Stimulated activated CD8-positive, alpha-beta memory T cell treated with anti-CD3 and anti-CD28 coated beads, Interleukin-4, amount 100 ng/mL, for 48 hours (primary cell): ENCODE measurements around the gene SKOR2.

ENCODE experiments used
- DNase-seq: peaks from one replicate; pipeline ENCODE4 v3.0.0-alpha.2; 2020

The SKOR2 gene

DNA sequence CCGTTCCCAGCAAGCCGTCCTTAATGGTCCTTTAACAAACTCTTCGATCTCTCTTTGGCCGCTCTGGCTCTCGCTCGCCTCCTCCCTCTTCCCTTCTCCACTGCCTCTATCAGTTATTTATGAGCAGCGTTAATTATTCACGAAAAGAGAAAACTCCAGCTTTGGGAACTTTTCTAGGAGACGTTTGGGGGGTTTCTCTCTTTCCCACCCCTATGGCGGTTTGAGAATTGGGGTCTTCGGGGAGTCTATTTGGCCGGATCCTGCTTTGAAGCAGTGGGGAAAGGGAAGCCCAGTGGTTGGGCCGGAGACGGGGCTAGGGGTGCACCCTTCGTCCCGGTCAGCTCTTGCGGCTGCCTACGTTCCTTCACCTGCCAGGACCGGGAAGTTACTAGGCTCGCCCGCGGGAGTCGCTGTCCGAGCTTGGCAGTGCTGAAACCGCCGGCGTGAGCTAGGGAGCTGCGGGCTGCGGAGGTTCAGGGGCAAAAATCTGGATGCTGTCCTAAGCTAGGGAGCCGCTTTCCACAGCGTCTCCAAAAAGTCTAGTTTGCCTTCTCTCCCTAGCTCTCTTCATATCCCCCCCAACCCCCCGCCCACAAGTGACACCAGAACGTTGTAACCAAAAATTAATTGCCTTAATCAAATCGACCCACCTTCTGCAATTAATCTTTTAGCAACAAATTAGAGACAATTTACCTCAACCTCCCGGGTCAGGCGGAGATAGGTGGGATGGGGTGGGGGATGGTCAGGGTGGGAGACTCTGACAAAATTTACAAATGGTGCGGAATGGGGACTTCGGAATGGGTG is 8.9 kb upstream of the SKOR2 start:
- peak; percentile 52 for DNase-seq

DNA sequence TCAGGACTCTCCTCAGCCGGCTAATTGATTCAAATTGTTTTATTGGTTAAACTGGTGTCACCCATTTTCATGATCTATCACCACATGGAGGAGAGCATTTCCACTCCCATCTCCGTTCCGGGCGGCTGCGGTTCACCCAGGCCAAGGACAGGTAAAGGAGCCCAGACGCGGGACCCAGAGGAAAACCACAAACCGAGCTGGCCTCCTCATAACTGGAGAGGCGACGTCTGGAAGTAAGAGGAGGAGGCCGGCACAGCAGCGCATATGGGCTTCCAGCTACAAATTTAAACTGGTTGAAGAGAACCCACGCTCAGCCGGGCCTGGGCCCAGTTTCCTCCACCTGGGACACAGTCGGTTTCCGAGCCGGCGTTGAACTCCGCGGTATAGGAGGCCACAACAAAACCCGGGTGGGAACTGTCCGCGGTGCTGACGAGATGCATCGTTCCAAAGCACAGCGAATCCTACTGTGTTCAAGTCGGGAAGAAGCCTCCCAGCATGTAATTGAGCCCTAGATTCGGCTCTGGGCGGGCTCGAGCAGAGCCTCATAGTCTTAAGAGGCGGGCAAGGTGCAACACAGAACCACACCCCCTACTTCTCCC is 3.0 kb upstream of the SKOR2 start:
- DNase-seq, result peak; percentile 68

DNA sequence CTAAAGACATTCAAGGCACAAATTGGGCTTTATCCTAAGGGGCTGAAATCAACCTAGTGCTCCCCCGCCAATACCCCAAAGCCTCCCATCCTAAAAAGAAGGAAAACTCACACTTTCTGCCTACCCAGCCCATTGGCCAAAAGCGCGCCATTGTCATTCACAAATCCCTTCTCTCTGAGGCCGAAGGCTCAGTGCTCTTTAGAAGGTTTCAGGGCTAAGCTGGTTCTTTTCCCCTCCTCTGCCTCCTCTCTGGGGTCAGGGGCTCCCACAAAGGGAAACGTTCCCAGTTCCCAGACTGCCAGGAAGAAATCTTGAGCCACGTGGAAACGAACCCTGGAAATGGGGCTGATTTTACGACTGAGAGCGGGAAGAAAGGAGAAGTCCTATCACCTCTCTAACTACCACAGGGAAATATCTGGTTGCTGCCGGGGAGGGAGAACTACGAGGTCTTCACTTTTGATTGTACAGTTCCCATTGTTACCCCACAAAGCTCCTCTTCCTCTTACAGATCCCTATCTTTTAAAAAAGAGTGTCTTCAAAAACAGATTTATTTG is 1.7 kb upstream of the SKOR2 start:
- no peak for DNase-seq

DNA sequence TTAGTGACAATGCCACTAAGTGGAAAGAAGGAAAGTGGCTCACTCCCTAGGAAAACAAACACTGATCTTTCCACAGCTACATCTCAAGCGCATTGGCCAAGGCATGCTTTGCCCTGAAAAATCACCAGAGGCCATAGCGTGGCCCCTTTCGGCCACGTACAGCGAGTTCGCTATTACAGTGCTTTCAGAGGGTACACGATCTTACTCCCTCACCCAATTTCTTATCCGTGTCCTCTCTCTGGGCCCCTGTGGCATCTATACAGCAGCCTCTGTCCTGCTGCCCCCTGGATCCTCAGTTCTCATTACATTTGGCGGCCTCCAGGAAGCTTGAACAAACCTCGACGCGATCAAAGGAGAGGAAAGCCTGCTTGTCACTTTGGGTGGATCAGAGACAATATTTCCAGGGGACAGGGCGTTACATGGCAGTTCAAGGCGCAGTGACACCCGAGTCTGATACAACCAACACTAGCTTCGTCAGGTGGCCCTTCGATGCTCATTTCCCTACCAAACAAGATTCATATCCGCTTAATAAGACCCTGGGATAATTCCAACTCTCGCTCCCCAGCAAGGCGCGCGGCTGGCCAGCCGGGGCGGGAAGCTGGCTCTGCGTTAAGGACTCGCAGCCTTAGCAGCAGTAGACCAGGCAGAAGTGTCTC is 941 bp downstream of the SKOR2 start:
- DNase-seq, result no peak

DNA sequence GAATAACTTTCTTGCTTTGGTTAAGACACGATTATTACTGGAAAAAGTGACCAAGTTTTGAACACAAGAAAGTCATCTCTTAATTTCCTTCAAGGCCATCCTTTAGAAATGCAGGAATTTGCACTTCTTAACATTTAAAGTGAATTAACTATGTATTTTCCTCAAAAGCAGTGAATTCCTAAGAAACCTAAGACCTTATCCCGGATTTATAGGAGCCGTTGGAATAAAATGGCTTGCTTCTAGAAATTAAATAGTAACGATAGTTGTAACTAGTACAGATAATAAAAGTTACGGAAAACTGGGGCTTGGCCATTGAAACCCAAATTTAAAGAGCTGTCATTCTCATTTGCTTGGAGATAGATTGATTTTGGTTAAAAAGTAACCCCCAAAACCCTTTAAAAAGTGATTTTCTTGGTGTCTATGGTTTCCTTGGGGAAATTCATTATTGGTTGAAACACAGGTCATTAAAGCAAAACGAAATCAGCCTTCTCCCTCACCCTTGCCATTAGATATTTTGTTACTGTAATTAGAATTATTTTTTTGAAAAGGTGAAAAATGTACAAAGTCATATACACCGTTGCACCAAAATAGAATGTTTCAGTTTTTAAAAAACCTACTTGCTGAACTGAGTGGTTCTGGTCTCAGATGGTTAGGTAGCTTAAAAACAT is 2.0 kb downstream of the SKOR2 start:
- no peak for DNase-seq

DNA sequence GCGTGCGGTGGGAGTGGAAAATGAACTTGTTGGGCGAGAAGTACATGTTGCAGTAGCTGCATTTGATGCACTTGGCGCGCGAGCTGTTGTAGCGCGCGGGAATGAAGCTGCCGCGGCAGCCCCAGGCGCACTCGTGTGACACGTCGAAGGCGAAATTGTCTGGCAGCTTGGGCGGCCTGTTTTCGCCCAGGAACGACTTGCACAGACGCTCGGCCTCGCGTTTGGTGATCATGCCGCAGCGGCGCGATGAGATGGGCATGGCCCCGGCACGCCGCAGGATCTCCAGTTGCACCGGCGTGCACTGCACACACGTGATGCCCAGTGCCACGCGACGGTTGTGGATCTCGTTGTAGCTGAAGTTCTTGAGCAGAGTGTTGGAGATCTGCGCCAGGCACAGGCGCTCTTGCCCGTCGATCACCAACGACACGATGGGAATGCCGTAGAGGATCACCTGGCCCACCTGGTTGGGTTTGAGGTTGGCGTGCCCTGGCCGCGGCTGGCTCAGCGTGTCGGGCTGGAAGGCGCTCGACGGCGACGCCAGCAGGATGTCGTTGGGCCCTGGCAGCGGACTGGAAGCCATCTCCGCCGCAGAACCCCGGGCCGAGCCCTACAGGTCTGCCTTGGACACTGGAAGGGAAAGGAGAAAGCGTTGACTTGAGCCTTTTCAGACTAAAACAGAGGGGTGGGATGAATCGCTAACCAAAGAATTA is 2.7 kb downstream of the SKOR2 start:
- DNase-seq, result no peak

DNA sequence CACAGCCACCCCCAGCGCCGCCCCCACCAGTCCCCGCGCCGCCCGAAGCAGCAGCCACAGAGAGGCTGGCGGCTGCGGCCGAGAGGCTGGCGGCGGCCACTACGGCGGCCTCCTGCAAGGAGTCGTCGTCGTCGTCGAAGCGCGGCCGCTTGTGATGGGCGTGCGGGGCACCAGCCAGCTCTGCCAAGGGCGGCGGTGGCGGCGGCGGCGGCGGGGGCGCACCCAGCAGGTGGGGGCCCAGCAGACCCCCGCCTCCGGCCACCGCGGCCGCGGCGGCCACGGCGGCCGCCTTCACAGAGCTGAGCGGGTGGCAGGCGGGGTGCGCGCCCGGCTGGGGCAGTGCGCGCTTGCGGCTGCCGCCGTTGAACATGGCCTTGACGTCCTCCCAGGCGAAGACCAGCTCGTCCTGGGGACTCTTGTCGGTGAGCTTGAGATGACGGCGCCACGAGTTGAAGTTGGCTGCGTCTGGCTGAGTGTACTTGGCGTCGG is 3.3 kb downstream of the SKOR2 start:
- no peak for DNase-seq

DNA sequence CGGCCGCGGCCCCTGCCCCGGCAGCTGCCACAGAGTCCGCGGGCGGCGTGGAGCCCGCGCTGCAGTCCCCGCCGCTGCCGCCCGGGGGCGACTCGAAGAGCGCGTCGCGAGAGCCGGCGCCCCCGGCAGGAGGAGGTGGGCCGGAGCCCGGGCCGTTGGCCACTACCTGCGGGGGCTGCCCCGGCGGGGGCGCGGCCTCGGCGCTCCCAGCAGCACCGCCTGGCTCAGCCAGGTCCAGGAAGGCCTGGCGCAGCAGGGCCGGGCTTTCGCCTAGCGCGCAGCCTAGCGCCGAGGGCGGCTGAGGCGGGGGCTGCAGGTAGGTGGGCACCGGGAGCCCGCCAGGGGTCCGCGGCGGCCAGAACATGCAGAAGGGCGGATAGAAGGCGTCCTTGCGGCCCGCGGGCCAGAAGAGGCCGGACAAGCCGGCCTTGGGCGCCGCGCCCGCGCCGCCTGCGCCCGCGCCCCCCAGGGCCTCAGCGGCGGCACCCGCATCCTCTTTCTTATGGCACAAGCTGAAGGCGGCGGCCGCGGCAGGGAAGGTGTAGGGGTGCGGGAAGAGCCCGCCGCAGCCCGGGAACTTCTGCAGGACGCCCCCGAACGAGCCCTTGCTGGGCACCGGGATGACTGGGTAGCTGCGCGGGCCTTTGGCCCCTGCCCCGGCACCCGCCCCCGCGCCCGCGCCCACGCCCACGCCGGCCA is 3.9 kb downstream of the SKOR2 start:
- DNase-seq, result no peak

DNA sequence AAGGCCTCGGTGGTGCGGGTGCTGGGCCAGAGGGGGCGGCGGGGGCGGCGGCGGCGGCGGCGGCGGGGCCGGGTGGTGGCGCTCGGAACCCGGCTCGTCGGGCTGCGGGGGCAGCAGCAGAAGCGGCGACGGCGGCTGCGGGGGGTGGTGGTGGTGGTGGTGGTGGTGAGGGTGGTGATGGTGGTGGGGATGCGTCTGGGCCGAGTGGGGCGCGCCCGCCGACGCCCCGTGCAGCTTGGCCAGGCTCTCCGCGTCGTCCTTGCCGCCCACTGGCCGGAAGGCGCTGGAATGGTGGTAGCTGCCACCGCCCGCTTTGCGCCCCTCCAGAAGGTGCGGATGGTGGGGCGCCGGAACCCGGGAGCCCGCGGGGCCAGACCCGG is 4.4 kb downstream of the SKOR2 start:
- no peak for DNase-seq

DNA sequence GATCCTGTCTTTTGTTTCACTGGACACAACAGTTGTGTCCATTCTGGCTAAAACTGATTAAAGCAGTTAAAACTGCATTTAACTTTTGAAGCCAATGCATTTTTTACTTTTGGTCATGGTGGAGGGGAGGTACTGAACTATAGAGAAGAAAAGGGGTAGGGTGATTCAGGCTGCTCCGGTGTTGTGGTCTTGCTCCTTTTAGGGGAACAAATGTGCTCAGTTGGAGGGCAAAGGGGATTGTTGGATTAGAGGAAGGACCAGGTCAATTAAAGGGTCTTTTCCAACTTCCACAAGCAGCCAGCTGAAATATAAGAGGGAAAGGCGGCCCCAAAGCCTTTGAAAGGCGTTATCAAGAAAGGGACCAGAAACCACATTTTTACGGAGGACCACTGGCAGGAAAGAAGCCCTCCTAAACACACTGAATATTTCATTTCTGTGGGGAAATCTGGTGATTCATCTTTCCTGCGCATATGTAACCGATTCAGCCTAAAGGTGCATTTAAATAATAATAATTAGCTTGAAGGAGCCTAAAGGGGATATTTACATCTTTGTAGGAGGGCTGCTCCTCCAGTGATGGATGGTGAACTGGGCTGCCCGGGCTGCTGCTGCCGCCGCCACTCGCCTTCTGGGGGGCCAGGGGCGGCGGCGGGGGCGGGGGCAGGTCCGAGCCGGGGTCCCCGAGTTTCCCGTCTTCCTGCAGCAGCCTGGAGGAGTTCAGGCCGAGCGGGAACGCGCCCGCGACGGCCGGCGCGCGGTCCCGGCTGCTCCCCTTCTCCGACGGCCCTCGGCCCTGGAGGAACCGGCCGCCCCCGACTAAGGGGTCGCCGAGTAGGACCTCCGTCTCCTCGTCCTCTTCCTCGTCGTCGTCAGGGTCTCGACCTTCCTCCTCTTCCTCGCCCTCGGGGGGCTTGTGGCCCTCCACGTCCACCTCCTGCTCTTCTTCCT is 5.2 kb downstream of the SKOR2 start:
- DNase-seq, result no peak

DNA sequence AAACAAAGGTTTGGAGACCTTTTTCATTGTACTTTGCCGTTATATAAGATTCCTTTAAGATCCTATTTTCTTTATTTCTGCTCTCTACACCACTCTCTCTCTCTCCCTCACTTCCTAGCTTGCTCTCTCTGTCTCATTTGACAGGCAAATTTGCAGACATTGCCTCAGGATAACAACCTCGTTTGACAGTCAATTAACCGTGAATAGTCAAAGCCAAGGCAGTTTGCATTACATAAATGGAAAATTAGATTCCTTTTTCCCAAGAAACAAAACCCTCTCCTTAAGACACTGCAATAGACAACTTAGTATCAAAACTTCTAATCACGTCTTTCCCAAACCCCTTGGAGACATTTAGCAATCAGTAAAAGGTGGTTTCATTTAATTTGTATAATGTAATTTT is 7.4 kb downstream of the SKOR2 start:
- DNase-seq, result no peak

DNA sequence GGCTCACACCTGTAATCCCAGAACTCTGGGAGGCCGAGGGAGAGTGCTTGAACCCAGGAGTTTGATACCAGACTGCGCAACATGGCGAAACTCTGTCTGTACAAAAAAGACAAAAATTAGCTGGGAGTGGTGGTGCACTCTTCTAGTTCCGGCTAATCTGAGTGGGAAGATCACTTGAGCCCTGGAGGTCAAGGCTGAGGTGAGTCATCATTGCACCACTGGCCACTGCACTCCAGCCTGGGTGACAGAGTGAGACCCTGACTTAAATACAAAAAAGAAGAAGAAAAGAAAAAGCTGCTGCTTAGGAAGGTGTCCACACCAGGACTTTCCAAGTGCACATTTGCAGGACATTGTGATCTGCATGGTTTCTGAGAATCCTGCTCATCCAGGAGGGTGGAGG is 16.4 kb downstream of the SKOR2 start:
- no peak for DNase-seq

DNA sequence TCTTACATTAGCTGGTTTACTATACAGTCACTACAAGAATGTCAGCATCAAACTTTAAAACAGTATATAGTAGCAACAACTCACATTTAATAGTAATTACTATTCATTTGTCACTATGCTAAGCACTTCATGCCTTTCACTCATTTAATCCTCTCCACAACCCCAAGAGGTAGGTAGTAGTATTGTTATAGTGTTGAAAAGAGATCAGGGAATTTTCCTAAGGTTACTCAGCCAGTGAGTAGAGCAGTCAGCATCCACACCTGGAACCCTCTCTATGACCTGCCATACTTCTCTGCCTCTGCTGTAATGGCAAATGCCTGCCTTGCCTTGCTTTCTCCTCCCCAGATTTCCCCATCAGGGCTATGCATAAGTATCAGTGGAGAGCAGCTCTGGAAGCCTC is 24.8 kb downstream of the SKOR2 start:
- no peak for DNase-seq

DNA sequence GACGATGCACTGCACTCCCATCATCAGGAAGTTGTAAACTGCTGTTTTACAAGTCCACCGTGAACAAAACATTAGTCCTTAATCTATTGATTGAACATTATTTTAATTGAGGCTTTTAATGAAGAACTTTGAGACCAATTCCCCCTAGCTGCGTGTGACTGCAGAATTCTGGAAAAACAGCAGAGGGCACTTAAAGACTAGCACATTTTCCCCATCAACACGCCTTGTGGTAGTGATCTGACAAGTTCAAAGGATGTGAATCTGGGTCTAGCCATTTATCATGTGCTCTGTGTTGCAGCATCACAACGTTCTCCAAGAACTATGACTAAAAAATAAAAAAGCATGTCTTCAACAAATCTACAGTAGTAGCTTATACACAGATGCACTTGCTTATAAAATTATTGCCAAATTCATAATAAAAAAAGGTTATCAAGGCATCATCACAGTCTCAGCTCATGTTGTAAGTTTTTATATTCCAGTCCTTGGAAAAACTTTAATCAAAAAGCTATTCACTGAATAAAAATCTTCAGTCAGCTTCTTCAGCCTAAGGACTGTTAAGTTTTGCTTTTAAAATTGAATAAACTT is 35.8 kb downstream of the SKOR2 start:
- no peak for DNase-seq

DNA sequence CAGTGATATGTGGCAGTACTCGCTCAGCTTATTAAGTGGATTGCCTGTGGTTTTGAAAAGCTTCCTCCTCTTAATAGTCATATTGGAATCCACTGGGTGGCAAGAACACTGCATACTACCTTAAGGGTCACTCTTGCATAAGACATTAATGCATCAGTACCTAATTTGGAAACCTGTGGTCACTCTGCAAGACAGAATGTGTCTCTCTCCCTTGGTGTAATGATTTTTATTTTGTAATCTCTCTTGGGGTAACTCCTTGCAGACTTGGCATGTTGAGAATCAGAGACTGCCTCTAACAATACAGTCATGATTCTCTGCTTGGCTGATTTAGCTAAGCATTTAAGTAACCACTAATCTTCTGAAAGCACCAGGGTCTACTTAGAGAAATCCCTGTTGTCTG is 42.3 kb downstream of the SKOR2 start:
- DNase-seq, result no peak

DNA sequence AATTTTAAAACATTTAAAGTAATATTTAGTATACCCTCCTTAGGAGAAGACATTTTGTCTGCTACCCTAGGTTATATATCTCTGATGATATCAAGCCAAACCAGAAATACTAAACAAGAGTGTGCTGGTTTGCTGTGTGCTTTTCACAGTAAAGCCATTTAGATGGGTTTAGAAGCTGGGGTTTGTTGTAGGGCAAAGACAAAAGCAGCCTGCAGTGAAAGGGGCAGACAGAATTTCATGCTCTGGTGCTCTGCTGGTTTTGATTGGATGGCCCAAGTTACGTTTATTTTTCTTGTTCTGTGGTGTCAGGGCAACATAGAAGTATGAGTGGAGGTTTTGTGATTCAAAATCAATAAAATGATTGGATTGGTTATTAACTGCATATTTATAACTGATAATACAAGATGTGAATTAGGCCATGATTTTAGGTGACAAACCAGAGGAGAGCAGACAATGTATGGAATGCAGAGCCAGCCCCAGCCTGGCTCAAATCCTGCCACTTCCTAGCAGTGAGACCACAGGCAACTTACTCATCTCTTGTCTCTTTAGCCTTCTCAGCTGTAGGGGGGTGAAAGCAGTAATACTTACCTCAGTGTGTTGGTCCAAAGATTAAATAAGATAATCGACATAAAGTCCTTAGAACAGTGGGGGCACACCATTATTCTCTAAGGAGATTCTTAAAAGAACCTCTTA is 44.4 kb downstream of the SKOR2 start:
- no peak for DNase-seq

DNA sequence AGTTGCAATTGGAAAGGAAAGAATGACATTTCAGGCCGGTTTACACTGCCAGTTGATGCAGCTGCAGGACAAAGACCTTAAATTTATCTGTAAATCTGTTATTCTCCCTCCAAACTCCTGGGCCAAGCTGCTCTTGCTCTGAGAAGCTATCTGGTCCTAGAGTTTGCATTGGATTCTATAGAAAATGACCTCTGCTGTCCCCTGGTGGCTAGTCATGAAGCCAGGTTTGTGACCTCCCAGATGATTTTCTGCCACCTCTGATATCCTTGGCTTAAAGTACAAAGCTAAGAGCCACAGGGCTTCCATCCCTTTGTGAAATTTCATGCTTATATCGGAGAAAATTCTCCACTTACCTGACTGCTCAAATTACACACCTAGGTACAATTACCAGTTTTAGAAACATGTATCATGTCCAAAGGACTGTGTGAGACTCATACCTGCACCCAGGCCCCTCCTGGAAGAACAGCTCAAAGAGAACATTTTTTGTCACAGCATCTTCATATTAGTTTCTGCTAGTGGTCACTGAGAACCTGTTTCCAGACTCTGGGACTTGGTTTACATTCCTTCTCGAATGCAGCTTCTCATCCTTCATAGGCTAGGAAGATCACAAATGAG is 46.4 kb downstream of the SKOR2 start:
- DNase-seq, result peak; percentile 46

DNA sequence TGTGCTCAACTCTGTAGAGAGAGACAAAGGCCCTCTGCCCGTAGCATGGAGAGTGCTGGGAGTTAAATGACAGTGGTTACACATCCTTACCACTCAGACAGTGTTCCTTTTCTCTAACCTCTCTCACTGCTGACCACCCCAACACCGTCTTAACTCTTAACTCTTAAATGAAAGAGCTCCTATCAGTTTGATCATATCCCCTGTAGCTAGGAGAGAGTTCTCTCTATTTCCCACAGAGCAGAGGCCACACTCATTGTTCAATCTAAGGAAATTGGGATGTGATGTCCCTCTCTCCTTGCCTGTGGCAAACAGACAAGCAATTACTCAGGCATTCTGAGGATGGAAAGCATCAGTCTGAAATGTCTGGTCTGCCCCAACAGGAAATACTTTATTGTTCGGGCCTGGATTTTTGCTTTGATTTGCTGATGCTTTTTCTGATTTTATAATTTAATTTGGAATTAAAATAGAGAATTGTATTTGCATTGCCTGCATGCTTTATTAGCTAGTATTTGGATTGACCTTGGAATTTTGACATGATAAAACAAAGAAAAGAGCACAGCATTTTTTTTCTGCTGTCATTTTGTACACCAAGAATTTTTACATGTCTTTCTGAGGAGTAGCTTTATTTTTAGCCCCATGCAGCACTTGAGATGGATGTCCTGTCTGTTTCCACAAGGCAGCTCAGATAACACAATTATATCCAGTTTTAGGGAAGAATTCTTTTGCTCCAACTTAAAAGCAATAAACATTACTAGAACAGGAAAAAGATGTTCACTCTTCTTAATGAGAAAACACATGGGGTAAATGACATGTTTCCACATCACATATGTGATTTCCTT is 47.6 kb downstream of the SKOR2 start:
- no peak for DNase-seq
